Heart left ventricle (tissue), 13 donors: ENCODE measurements around the gene IST1.
A peak's percentile ranks its signal among the peaks of the same experiment; 100 is the strongest.

Experiments
- POLR2A ChIP-seq, 2 donors: fragments of 450-650 bp; IDR thresholded peaks; one replicate each; pipeline ENCODE4 v1.6.1; 2017; ENCODE audit warnings: antibody characterized with exemption in 2 of 2, mild to moderate bottlenecking in 2 of 2, moderate library complexity in 2 of 2
- TF ChIP-seq, protein P1 (sequence below), 12 donors: fragments of 200-600 bp; sonication (generic) in 4 of 12; IDR thresholded peaks; one replicate each; pipeline versions ENCODE4 v1.5.0 to v1.8.0; 2018 to 2022; ENCODE audit warnings: antibody characterized with exemption in 12 of 12, mild to moderate bottlenecking in 5 of 12
- donor health status: ischemic (EF 13 %, LVEDD 7.1; RV severe dilation, severe dysfunction).
- donor health status: DM: no; HTN: yes; CAD: no.
- donor health status: DM: no; HTN: no; CAD: no.
- donor health status: ischemic (EF 25% LVEDD 6.9; RV normal size, moderate dysfunction).
- donor health status: ischemic (EF 25% LVEDD 5.7; RV mildly dilated, moderate dysfunction).
- donor health status: ischemic (EF 35%, LVEDD 5.7; RV mildly dilated, moderate dysfunction).
- donor health status: nonischemic (EF 11% LVEDD 7.7; RV severe dilation, severe dysfunction).
- donor health status: DM: yes; HTN: yes; CAD: no.
- donor health status: PGD.
- donor health status: ischemic (EF 29% LVEDD 5.4; RV normal size, mild dysfunction).
- donor health status: nonischemic (EF 23%, LVEDD 6.1; RV moderate dilation, normal function).

GRCh38 chr16:71882505-71883167, 12.7 kb upstream of the IST1 start:
- TF ChIP-seq, protein P1, sequence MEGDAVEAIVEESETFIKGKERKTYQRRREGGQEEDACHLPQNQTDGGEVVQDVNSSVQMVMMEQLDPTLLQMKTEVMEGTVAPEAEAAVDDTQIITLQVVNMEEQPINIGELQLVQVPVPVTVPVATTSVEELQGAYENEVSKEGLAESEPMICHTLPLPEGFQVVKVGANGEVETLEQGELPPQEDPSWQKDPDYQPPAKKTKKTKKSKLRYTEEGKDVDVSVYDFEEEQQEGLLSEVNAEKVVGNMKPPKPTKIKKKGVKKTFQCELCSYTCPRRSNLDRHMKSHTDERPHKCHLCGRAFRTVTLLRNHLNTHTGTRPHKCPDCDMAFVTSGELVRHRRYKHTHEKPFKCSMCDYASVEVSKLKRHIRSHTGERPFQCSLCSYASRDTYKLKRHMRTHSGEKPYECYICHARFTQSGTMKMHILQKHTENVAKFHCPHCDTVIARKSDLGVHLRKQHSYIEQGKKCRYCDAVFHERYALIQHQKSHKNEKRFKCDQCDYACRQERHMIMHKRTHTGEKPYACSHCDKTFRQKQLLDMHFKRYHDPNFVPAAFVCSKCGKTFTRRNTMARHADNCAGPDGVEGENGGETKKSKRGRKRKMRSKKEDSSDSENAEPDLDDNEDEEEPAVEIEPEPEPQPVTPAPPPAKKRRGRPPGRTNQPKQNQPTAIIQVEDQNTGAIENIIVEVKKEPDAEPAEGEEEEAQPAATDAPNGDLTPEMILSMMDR (IDR thresholded peaks at IDR 0.05), result peak; percentile 84 to 99 (median 90)
- no peak for TF ChIP-seq POLR2A (IDR thresholded peaks at IDR 0.05)
